HTERT RPE-1 (cell line): ENCODE measurements around the gene TBPL2.
"Not testable (repeated sequence)": the region's sequence is repeated elsewhere in the genome, so short reads cannot be mapped to it uniquely, and the experiment has no call there.

Experiments used
- in situ Hi-C: fragments of 300-500 bp; cut with MboI; formaldehyde crosslinking; loops from 4 replicates; pipeline ENCODE4 v1.14.3; 2020; ENCODE audit warnings: low sequenced_read_pairs

TBPL2 gene

DNA sequence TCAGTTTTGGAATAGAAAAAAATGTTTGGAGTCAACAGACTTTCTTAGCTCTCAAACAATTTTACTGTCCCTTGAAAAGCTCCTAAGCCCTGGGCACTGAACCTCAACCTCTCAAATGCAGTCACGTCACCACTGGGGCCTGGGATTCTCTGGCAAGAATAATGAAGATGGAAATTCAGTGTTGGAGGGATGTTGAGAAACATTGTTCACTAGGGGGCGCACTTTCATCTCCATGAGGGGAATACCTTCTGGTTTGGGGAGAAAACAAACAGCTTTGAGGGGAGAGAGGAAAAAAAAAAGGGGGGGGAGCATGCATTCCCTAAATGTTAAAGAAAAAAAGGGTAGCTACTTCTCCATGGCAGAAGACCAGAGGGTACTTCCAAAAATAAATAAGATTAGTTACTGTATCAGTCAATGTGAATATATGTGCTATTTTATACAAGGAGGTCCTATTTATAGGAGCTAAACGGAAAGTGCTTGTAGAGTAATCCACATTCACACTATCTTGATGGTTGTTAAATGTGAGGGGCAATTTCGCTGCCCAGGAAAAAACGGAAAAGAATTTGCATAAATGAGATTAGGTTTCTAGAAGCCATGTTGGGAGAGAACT, 5.8 kb upstream of the TBPL2 start:
- in situ Hi-C loops: no loop called here

DNA sequence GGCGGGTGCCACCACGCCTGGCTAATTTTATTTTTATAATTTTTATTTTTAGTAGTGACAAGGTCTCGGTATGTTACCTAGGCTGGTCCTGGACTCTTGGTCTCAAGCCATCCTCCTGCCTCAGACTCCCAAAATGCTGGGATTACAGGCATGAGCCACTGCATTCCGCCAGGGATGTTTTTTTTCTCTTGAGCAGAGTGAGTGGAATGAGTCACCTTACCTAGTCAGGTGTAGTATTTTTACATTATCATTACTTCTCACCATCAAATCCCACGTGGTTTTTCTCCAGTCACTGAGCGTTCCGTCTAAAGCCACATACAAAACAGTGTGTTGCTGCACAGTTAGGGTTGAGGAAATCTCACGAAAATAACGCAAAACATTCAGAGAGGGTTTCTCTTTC, 870 bp upstream of the TBPL2 start:
- in situ Hi-C loops: no loop called here

DNA sequence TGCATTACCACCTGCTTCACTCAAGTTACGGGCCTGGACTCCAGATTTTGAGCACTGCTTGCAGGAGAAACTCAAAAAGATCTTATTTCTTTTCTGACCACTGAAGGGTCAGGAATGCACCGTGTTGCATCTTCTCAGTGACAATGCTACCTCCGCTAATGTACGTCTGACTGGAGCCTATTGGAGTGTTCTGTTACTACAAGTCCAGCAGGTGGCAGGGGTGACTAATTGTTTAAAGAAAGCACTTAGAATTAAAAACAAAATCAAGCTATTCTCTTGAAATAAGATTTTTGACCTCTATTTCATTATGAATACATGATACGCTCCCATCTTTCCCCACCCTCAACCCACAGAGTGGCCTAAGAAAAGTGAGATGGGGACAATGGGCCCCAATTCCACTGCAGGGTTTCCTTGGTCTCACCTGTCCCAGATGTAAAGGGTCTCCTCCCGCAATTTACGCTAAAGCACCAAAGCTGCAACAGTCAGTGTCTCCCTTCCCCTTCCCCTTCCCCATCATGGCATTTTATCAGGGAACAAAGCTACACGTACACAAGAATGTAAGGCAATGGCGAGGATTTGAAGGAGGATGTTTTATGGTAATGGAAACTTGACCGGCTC, 2.2 kb downstream of the TBPL2 start:
- in situ Hi-C loops: no loop called here

DNA sequence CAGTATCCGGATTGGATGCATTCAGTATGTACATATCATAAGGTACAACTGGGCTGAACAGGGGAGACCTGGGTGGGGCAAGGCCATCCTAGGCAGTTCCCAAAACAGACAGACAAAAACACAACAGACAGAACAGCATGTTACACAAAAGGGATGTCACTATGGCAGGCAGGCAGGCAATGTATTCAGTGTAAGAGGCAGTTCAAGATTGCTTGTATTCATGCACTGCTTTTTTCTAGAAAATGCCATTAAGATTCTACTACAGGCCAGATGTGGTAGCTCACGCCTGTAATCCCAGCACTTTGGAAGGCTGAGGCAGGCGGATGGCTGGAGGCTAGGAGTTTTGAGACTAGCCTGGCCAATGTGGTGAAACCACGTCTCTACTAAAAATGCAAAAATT, 3.5 kb downstream of the TBPL2 start:
- in situ Hi-C loops: no loop called here

DNA sequence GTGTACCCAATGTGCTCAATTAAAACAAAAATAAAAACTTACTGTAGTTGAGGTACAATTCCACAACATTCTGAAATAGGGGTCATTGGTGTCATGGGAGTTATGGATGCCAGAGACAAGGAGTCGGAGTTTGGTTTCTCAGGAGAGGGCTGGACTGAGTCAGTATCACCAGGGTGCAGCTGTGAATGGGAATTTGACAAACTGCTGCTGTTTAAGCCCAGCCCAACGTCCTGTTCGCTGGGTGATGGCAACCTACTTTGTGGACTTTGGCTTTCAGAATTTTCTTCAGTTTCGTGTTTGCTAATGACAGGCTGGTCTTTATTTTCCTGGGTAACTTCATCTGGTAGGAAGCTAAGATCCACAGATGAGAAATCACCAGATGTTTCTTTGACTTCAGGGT, 3.9 kb downstream of the TBPL2 start:
- in situ Hi-C loops: no loop called here

DNA sequence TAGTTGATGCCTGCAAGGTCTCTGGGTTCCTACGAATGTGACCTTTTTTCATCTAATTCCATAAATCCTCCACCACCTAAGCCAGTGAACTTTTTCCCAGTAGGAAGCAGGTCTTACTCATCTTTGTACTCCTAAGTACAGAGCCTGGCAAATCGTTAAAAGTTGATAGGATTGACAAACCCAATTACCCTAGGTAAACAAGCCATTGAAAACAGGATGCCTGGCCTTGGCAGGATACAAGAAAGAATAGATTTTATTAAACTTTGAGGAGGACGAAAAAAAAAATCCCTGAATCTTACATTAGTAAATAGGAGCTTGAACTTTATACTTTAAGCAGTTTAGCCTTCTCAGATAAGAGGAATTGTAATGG, 5.6 kb downstream of the TBPL2 start:
- in situ Hi-C loops: no loop called here

DNA sequence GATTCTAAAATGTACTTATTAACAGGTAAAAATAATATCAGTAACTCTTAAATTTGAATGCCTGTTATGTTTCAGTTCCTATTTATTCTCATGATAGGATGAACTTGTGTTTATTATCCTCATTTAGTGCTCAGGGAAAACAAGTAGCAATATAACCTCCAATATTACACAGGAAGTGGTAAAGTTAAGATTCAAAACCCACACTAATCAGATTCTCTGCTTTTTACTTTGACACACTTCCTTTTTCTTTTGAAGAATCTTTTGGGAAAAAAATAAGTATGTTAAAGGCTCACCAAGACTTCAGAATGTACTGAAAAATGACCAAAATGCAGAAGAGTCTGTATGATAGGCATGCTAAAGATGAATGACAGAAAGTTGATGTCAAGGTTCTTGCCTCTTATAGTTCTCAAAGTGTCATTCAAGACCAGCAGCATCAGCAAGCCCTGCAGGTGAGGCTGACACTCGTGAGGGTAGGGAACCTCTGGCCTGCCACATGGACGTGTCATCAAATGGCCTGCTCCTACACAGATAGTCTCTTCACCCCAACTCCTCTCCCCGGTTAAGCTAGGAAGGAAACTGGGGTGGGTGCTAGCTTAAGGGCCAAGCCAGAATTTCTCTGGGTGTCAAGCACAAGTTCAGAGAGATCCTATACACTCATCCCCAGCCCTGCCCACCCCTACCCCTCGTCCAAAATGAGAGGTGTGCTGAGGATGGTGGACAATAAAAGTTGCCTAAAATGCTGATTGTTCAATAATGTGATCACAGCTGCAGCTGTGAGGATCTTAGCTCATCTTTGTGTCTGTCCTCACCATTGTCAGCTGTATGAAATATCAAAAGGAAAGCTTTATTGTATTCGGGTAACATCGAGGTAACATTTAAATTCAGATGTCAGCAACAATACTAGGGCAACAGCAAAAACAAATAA, 6.3 kb downstream of the TBPL2 start:
- in situ Hi-C loops: no loop called here

DNA sequence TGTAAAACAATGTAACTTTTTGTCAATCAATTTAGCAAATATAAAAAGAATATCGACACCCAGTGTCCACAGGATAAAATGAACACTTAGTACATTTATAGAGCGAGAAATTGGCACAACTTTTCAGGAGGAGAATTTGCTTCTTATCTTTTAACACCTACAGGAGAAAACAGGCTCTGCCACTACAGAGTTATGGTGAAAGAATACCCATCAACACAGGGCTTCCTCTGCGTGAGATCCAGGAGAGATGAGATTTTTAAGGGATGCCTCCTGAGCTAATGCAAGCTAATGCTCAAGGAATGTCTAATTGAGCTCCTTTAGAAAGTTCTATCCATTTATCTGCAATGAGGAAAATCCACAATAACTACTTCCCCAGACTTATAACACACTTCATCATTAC, 7.8 kb downstream of the TBPL2 start:
- in situ Hi-C loops: no loop called here

DNA sequence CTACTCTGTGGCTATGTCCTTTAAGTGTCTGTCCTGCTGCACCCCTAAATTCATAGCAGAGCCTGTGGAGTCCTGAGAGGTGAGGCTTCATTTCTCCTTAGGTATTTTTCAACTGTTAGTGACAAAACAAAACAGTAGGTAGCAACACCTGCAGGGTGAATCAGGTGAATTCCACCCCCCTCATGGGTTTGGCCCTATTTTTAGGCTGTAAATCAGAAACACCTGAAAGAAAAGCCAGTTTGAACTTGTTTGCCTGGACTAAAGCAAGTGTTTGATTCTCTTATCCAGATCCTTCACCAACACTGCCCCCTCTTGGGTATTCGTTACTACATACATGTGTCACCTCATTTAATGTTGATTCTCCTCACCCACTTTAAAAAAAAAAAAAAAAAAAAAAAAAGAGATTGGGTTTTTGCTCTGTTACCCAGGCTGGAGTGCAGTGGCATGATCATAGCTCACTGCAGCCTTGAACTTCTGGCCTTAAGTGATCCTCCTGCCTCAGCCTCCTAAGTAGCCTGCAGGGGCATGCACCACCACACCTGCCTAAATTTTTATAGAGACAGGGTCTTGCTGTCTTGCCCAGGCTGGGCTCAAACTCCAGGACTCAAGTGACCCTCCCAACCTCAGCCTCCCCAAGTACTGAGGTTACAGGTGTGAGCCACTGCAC, 10.3 kb downstream of the TBPL2 start:
- in situ Hi-C loops: no loop called here

DNA sequence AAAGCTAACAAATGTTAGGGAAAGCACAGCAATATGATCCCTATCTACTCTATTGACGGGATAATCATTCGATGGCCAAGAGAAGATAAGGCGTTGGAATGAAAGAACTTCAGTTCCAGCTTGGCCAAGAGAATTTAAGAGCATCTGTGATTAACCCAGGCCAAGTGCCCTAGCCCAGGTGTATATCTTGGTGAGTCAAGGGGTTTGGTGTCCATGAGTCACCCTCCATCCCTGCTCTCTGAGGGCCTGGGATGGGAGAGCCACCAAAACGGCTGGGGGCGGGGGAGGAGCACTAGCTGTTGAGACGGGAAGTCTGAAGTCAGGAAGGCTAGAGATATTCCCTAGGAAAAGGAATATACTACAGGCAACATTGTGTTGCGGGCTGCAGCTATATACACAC, 13.0 kb downstream of the TBPL2 start:
- in situ Hi-C loops: no loop called here

DNA sequence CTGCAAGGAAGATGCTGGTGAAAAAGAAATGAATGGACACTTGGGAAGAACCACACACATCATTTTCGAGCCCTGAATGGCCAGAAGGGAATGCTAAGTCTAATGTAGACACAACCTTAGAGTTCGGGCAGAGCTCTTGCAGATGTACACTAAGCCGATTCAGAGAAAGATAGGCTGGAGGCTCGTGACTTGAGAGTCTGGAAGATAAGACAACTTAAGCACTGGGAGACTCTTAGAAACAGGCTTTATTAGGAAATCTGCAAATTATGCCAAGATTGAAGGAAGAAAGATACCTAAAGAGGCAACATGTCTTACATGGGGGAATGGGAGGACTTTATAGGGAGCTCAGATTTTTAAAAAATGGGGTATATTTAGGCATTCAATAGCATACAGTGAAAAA, 13.5 kb downstream of the TBPL2 start:
- in situ Hi-C loops: no loop called here

DNA sequence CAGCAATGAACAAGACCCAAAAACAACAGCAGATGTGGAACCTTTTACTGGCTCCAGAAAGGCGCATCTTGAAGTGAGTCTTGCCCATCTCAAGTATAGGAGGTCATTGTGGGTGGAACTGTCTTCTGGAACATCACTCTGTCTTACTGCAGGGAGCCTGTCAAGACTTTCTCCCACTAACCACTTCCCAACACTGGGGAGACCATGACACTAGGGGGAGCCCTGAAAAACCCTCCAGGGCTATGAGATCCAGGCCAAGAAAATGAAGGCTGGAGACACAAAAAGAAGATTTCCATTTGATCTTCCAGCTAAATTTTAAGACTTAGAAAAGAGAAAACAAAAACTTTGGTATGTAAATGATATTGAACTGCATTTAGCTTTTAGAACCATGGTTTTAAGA, 15.3 kb downstream of the TBPL2 start:
- in situ Hi-C loops: no loop called here

DNA sequence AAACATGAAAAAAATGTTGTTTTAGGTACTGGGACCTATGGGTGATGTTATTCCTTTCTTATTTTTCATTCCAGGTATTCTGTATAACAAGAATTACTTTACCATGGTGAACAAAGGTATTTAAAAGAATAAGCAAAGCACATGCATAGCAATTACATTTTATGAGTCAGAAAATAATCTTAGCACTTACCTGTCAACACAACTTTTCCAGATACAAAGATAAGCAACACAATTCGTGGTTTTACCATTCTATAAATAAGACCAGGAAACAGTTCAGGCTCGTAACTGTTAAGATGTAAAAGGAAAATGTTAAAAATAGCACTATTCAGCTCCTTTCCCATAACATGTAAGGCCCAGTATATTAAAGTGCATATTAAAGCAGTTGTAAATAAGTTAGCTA, 16.4 kb downstream of the TBPL2 start:
- in situ Hi-C loops: no loop called here

DNA sequence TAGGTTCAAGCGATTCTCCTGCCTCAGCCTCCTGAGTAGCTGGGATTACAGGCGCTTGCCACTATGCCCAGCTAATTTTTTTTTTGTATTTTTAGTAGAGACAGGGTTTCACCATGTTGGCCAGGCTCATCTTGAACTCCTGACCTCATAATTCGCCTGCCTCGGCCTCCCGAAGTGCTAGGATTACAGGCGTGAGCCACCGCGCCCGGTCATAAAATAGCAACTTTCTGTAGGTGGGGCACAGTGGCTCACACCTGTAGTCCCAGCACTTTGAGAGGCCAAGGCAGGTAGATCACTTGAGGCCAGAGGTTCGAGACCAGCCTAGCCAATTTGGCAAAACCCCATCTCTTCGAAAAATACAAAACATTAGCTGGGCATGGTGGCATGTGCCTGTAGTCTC, 18.1 kb downstream of the TBPL2 start:
- in situ Hi-C loops: not testable (repeated sequence)

DNA sequence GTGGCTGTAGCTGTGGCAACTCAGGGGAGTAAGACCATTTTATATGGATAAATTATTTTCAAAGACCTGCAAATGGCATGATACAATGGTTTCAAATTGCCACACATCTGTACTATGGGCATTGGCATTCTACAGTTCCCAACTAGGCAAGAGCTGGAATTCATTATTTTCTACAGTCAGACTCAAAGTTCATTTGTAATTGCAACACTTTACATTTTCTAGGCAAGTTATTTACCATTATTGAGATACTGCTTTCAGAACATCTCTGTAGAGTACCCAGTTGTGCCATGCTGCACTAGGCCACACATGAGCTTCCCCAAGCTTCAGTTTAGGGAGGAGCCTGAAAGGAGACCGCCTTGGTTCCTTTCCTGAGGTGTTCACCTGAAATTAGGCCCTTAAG, 20.8 kb downstream of the TBPL2 start:
- in situ Hi-C loops: no loop called here

DNA sequence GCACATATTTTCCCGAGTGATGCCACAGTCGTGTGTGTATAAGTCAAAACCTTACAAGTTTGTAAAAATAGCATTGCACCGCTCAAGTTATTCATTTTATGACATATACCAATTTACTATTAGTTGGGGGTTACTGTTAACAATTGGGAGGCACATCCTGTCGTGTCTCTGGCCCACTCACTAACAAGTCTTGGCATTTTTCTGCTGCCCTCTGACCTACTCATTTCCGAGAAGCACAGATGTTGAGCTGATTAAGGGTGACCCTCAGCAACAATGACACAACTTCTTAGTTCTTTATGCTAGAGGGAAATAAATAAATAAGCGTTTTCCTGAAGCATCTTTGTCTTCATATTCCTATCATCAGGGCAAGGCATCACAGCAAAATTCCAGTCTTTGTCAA, 22.0 kb downstream of the TBPL2 start:
- in situ Hi-C loops: no loop called here

DNA sequence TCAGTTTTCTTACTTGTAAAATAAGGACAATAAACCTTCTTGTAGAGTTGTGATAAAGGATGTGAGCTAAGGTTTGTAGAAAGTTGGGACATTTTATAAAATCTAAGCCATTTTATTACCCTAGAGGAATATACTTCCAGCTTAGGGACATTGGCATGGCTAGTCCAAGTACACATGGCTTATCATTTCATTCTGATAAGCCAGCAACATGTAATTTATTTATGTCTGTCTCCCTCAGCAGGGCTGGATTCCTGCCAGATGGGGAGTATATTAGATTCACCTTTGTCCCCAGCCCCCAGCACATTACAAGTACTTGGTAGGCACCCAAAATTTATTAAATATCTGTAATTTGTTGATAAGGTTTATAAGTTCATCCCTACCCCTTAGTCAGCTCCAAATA, 22.5 kb downstream of the TBPL2 start:
- in situ Hi-C loops: no loop called here

DNA sequence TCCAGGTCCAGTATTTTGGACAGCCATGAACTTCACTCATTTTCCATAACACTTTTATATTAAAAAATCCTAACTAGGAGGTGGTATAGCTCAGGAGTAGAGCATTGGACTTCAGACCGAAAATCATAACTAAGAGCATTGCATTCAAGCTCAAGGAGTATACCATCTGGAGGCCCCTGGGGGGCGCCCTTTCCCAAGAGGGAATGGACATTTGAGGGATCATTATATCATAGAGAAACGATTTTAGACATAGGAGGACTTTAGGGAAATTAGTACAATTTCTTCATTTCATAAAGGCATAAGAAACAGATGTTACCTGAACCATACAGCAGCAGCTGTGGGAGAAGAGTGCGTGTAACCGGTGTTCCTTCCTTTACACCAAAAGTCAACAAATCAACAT, 23.6 kb downstream of the TBPL2 start:
- in situ Hi-C loops: no loop called here

DNA sequence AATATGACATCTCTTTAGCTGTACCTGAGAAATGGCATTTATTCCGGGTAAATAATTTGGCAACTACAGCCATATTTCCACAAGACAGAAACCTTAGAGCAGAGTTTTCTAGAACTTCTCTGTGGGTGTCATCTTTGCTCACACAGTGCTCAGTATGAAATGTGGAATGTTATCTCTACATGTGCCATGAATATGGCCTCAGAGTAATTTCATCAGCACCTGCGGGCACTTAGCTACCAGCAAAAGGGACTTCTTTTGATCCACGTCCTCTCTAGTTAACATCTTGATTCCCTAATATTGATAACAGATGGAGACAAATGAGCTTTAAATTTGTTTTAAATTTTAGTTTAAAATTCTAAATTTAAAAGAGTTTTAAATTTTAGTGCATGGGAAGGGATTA, 25.9 kb downstream of the TBPL2 start:
- in situ Hi-C loops: no loop called here

DNA sequence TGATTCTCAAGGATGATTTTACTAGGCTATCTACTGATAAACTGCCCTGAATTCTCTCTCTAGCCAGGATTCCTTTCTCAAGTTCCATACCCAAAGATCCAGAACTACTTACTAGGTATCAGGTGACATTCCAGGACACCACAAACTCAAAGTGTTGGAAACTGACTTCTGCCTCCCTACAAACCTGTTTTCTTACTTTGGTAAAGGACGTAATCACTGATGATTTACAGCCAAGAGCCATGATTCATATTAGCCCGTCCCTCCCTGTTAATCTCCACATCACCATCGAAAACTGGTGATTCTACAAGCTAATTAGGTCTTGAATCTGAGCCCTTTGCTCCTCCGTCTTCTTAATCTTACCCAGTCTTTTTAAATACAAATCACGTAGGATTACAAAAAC, 27.7 kb downstream of the TBPL2 start:
- in situ Hi-C loops: no loop called here
